SH-SY5Y (cell line): ENCODE data around the gene KMT2D.

Experiments
- GATA2 ChIP-seq: IDR thresholded peaks from 2 replicates; pipeline ENCODE4 v1.6.1; 2011; ENCODE audit warnings: mild to moderate bottlenecking, low read depth, low read length
- GATA3 ChIP-seq: IDR thresholded peaks from 2 replicates; pipeline ENCODE4 v1.6.1; 2011; ENCODE audit warnings: low read depth, mild to moderate bottlenecking, low read length, moderate library complexity

Gene KMT2D

GRCh38 chr12:49038291-49038955 is 22.2 kb downstream of the KMT2D start:
- no peak for TF ChIP-seq GATA2
- no peak for TF ChIP-seq GATA3

DNA sequence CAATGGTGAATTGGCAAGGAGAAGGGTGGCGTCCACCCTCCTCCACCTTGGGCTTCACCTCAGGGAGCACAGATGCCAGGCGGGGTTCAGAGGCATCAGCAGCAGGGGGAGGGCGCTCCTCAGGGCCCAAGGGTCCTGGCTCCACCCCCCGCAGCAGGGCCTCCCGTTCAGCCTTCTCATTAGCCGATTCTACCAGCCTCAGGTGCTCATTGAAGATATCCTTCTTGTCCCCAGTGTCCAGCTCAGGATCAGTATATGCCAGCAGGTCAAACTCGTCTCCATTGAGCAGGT is 22.7 kb downstream of the KMT2D start:
- TF ChIP-seq GATA3 (no peak), GATA2 (no peak)

DNA sequence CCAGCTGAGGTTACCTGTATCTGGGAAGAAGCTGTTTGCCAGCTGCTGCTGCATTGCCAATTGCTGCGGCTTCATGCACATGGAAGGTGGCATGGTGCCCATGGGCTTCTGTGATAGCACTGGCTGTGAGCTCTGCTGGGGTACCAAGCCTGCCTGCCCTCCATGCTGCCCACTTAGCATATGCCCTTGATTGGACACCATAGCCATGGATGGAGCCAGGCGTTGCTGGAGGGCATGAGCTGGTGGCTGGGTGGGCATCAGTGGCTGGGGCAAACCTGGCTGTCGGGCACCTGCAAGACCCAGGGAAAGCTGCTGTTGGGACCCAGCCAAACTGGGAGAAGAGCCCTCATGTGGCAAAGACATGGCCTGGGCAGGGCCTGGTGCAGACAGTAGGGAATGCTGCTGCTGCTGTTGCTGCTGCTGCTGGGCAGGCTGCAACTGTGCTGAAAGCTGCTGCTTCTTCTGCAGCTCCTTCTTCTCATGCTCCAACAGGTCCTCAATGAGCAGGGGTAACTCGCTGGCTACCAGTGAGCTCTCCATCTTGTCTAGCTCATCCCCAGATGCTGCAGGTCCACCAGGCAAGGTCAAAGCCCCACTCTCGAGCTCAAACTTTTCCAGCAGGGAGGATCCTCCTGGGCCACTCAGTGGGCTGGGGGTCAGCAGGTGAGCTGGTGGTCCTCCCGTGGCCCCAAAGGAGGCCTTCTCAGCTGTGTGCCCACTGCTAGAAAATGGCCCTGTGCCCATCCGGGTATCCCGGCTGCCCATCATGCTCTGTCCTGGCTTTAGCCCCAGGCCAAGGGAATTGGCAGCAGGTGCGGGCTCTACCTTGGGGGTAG is 23.3 kb downstream of the KMT2D start:
- no peak for TF ChIP-seq GATA2
- TF ChIP-seq GATA3: no peak

DNA sequence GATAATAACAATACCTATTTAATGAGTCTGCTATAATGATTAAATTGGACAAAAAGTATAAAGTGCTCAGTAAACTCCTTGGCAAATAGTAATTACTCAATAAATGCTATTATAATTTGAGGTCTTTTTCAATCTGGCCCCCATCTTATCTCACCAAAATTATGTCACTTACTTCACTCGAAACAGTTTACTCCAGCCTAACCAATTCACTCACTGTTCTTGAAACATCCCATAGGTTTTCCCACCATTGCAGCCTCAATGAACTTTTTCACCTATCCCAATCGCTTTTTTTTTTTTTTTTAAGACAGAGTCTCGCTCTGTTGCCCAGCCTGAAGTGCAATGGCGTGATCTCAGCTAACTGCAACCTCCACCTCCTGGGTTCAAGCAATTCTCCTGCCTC is 24.6 kb downstream of the KMT2D start:
- TF ChIP-seq GATA3 (no peak), GATA2 (no peak)

DNA sequence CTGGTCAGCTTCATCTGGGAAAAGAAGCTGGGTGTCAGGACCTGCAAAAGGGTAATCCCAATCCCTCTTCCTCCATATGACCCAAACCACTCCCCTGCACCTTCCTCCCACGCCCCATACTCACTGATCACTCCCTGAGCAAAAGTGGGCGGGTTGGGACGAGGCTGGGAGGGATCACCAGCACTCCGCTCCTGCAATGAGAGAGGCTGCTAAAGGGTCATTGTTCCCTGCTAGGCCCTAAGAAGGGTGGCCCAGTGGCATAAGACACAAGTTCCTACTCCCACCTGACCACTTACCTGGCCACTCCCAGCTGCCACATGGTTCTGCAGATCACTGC is 26.3 kb downstream of the KMT2D start:
- TF ChIP-seq GATA2 (no peak), GATA3 (no peak)

- no peak for TF ChIP-seq GATA2
- TF ChIP-seq GATA3: no peak
These were observed 26.8 kb downstream of the KMT2D start for GRCh38 chr12:49033611-49034285.

DNA sequence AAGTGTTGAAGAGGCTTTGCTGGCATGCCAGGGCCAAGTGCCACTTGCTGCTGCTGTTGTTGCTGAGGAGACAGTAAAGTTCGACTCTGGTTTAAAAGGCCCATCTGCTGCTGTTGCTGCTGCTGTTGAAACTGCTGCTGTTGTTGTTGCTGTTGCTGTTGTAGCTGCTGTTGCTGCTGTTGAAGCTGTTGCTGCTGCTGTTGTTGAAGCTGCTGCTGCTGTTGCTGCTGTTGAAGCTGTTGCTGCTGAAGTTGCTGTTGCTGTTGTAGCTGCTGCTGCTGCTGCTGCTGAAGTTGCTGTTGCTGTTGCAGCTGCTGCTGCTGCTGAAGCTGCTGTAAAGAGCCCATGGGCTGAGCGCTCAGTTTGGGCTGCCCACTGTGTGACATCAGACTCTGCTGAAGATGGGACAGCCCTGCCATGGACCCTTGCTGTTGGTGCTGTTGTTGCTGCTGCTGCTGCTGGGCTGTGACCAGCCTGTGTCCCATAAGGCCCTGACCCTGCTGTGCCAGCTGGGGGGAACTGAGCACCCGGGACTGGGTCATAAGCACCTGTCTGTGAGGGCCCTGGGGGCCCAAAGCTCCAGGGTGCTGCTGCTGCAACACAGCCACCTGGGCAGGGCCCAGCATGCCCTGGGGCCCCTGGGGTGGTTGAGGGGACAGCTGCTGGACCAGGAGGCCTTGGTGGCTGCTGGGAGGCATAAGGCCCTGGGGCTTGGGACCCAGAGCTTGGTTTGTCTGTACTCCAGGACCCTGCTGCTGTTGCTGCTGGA is 27.7 kb downstream of the KMT2D start:
- TF ChIP-seq GATA2 (no peak), GATA3 (no peak)

- TF ChIP-seq GATA2 (no peak), GATA3 (no peak)
These were observed 28.3 kb downstream of the KMT2D start for GRCh38 chr12:49032276-49032675.

GRCh38 chr12:49031573-49032161 is 28.9 kb downstream of the KMT2D start:
- TF ChIP-seq GATA3: no peak
- no peak for TF ChIP-seq GATA2

GRCh38 chr12:49030714-49031572 is 29.7 kb downstream of the KMT2D start:
- TF ChIP-seq GATA2 (no peak), GATA3 (no peak)

DNA sequence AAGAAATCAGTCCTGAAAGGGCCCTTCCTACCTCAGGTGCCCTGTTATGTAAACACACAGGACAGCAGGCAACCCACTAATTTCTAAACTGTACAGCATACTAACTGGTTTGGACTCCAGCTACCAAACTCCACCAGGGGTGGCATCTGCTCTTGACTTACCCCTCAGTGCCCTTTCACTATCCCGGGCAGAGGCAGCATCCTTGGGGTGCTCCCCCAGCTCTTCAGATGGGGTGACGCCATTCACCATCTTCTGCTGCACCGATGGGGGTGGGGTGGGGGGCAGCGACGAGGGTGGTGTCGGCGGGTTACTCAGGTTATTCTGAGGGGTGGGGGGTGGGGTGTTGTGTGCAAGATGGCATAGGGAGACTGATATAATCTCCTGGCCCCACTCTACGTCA is 30.5 kb downstream of the KMT2D start:
- TF ChIP-seq GATA3: no peak
- TF ChIP-seq GATA2: no peak

DNA sequence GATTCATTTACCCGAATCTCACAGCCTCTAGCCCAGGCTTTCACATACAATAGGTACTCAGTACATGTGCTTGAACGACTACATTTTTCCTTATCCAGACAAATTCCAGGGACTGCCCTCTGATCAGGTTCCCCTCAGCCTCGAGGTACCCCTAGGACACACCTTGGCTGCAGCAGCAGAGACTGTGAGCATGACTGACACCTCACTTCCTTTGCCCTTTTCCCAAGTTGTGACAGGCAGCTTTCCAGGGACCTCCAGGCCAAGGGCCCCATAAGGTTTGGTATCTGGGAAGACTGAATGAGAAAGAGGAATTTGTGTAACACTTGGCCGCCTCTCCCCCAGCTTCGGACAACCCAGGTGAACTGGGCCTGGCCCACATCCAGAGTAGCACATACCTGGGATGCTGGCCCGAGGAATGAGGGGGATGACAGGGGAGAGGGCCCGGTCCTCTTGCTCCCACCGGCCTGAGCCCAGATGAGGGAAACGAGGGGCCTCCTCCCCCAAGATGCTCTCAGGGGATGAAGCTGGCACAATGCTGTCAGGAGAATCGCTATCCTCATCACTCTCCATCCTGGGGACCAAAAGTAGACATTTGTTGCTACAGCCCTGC is 31.8 kb downstream of the KMT2D start:
- no peak for TF ChIP-seq GATA3
- no peak for TF ChIP-seq GATA2
